ENCODE results near the gene UVSSA. TPM values are rescaled to one million over a fixed set of nuclear protein-coding genes. Genes with fewer than 3 reads are reported as not detected.

UVSSA gene
- total RNA-seq, 1 donor: 11.0 TPM

DNA sequence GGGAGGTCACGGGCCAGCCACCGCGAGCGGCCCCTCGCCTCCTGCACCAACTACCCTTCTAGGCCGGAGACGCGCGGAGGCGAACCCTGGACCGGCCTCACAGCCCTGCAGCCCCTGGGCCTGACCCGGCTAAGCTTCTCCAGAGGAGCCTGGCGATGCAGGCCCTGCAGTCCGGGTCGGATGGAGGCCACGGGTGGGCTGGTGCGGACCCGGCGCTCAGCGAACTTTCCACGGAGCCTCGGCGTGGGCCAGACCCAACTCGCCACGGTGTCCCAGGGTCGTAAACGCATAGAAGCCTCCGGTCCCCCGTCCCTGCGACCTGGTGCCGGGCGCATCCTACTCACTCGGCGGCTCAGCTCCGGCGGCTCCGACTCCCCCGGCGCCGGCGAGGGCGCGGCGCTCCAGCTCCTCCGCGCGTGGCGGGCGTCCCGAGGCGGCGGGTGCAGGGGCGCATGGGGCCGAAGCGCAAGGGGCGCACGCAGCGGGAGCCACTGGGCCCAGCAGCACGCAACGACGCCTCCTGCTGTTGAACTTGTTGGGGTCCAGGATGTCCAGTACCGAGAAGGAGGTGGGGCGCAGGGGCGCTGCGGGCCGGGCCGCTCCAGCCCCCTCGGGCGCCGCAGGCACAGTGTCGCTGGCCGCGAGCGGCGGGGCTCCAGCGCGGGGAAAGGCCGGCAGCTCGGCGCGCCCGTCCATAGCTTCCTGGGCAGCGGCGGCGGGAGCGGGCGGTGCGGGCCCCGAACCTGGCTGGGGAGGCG is 58.8 kb downstream of the UVSSA start:
- no peak for DNase-seq (ENCODE audit: low read depth in 2 of 3, low spot score in 2 of 3)

DNA sequence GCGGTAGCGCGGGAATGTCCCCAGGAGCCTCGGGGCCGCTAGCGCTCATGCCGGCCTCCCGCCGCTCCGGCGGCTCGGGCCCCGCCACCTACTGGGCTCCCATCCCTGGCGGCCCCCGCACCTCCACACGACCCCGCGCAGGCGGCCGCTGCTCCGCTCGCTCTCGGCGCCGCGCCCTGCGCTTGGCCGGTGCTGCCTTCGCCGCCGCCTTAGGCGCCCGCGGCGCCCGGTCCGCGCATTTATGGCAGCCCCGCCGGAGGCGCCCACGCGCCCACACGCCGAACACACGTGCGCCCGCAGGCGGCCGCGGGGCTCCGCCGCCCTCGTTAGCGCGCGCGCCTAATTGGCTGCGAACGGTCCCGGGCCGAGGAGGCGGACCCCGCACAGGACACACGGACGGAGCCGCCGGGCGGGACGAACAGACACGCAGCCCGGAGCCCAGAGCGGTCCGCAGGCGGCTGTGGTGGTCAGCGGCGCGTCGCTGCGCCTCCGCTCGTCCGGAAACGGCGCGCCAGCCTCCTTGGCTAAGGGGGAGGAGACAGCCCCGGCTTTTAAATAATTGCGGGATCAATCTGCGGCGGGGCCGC is 59.5 kb downstream of the UVSSA start, which contains the start of gene NKX1-1:
Gene NKX1-1 (minus strand): TSS at position 49 of the 587 bp plus-strand sequence. CDS start 0 bp downstream, at position 49.
- no peak for DNase-seq (ENCODE audit: low read depth in 2 of 3, low spot score in 2 of 3)

DNA sequence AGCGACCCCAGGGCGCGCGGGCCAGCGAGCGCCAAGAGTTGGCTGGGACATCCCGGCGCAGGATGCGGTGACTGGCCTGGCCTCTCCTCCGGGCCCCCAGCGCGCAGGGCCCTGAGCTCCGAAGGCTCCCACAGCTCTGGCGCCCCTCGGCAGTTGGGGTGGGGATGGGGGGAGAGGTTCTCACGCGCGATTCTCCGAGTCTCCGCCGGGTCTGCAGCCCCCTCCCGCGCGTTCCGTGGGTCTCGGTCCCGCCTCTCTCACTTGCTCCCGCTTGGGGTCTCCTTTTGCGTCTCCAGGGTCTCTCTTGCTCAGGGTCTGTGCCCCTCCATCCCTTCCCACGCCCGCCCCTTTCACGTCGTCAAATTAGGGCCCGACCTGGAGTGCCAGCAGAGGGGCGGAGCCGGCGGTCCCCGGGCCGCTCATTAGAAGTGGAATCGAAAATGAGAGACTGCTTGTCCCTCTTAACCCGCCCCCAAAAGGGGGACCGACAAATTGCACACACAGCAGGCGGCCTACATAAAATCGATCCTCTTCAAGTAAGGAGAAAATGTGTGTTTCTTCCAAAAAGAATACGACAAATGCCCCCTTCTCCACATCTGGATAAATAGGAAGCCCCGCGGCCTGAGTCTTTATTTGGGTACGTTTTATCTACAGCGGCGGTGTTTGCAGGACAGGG is 60.1 kb downstream of the UVSSA start:
- DNase-seq (ENCODE audit: low read depth in 2 of 3, low spot score in 2 of 3): no peak

DNA sequence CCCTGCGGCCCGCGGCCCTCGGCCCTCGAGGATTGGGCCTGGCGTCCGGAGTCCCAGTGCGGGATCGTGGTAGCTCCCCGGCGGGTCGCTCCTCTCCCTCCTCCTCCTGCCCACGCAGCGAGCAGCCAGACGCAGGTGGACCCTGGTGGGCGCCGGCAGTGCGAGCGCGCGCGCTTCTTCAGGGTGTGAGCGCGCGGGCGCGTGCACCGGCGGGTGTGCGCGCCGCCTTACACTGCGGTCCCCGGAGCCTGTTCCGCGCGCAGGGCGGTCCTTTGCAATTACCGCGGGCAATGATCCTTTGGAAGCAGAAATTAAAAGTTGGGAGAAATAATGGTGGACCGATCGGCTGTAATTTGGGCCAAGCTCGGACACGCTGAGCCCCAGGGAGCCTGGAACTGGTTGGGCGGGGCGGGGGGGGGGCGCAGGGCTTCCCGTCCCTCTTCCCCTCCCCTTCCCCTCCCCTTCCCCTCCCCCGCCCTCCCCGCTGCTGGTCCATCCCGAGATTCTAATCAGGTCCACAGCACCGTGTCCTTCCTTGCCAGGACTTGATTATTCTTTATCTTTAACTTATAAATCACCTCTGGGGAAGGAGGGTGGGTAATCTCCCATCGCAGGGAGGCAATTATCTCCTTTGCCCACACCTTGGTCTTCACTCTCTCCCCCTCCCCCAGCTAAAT is 60.8 kb downstream of the UVSSA start:
- DNase-seq (ENCODE audit: low read depth in 2 of 3, low spot score in 2 of 3): no peak

DNA sequence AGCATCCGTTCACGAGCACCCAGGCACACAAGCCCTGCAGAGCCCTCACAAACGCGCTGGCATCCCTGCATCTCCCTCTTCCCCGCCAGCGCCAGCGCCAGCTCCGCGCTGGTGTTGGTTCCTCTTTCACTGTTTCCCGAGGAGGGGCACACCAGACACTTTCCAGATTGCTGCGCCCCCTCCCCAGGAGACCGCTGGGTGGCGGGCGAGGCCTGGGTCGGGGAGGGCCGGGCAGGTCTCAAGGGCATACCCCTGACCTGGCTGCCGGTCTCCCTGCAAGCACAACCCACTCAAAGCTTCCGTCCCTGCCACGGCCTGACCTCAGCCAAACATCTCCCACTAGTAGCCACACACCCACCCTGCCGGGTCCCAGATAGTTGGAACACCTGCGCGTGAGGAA is 61.4 kb downstream of the UVSSA start:
- DNase-seq (ENCODE audit: low read depth in 2 of 3, low spot score in 2 of 3): no peak

DNA sequence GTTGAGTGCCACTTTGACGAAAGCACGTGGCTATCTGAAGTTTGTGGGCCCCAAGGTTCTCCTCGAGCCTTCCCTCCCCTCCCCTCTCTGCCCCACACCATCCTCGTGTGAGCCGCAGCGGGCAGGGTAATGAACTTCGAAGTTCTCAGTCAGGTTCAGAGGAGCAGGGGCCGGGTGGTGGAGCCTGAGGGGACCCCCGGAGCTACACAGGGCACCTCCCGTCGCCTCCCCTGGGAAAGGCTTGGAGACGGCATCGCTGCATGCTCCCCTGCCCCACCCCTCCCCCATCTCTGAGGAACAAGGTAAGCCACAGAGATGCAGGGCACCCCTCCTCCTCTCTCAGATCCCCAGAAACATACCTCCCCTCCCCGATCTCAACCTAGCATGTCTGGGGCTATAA is 62.1 kb downstream of the UVSSA start:
- DNase-seq (ENCODE audit: low read depth in 2 of 3, low spot score in 2 of 3): no peak

DNA sequence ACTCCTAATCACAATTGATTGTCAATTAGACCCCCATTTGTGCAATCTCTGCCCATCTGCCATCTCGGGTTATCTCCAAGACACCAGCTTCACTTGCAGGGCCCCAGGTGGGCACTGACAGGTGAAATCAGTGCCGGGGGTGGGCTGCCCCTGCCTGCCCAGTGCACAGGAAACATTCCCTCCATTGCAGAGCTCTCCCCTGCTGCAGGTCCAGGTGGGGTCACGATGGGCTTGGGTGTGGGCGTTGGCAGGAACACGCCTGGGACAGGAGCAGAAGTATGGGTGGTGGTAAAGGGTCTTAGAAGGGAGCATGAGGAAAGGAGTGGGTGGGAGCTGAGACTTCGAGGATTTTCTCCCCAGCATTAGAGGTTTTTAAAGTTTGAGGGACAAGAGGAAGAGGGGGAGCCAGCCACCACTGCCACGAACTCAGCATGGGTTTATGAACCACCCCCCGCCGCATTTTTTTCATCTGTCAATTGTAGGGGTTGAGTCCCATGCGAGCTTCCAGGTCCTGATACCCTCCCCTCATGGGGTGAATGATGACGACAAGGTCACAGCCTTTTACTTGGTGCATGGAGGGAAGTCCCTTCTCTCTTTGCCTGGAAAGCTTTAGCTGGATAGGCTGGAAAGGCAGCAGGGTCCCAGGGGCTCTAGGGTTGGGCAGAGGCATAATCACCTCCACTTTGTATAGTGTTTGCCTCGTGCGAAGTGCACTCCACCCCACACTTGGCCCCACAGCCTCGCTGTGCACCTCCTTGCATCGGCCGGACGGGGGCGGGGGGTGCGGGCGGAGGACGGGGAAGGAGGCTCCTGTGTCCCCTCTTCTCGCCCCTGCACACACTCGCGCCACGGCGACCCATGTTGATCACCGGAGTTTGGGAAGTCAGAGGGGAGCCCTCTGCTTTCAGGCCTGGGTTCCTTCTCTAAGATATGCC is 62.8 kb downstream of the UVSSA start:
- no peak for DNase-seq (ENCODE audit: low read depth in 2 of 3, low spot score in 2 of 3)

DNA sequence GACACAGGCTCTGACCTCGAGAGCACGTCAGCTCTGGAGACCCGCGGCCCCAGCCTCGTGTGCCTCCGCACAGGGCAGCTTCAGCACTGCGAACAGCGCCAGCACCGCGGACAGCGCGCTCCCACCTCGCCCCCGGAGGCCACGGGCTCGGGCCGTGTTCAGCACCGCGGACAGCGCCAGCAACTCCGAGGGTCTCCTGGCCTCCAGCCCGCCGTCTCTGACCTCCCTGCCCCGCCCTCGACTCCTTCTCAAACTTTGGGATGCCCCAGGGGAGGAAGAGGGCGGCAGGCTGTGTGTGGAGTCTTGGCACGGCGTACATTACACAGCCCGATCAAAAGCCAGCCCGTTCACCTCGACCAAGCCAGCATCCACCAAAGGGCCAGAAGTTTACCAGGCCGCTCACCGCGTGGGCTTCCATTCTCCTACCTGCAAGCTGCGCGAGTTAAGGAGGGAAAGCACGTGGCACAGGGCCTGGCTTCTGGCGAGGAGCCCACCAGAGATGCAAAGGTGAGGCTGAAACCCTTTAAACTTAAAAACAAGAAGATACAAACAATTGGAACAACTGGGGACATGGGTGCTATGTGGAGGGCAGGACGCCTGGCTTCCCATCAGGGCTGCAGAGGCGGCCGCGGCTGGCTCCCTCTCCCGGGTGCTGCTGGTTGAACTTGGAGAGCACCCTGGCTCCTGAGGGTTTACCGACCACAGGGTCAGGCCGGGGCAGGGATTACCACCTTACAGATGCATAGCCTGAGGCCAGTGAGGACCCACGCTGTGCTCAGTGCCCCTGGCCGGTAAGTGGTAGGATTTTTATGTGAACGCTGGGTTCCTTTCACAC is 63.7 kb downstream of the UVSSA start:
- DNase-seq (ENCODE audit: low read depth in 2 of 3, low spot score in 2 of 3): peak in 2 of 3 donors; percentile 80 to 86

DNA sequence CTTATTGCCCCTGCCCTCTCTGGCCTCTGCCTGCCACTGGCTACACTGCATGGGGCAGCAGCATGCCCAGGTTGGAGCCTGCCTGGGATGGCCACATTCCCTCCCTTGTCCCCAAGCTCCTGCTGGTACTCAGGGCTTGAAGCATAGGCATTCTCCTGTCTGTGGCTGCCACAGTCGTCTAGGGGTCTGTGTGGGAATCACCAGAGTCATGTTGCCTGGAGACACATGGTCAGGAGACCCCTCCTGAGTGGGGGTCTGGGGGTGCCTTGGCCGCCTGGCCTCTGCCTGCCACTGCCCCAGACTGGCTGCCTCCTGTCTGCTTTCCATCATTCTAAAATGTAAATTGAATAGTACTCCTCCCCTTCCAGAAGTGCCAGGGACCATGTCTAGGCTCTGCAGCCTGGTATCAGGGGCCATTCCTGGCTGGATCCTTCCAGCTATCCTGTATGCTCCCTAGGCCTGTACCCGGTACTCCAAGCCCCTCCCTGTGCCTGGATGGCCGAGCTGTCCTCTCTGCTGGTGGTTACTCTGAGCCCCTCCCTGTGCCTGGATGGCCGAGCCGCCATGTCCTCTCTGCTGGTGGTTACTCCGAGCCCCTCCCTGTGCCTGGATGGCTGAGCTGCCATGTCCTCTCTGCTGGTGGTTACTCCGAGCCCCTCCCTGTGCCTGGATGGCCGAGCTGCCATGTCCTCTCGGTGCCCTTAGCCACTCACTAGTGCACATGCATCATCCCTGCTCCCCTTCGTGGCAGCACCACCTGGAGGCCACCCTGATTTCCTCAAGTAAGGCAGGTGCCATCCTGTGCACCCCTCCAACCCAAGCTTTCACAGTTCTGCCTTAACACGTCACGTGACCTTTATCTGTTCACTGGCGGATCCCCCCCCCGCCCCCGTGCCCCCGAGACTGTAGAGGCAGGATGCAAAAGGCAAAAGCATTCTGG is 64.7 kb downstream of the UVSSA start:
- DNase-seq (ENCODE audit: low read depth in 2 of 3, low spot score in 2 of 3): no peak

DNA sequence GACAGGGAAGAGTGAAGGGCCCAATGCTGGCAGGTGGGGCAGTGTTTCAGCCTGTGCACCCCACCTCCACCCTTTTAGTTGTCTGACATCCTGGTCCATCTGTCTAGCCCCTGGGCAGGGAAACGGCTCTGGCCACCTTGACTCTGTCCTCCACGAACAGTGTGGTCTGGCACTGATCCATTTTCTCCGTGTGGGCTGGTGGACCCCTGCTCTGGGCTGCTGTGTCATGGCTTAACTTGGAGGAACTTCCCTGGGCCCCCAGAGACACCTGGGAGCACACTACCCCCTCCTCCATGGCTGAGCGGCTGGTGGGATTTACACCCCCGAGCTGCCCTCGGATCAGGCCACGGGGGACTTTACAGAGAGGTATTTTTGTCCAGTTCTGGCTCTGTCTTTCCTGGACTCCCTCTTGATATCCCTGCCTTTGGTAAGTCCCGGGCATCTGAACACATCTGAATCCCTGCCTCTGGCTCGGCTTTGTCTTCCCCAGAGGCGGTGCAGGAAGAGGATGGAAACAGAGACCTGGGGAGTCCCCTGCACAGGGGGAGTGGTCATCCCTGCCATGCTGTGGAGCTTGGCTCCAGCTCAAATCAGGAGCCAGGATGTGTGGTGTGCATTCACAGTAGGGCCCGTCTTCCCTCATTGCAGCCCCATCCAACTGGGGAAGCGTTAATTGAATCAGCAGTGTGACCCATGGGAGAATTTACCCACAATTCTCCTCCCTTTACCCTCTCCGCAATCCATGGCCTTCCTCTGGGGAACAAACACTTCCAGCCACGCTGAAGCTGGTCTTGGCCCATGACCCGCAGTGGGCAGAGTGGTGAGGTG is 65.6 kb downstream of the UVSSA start:
- no peak for DNase-seq (ENCODE audit: low read depth in 2 of 3, low spot score in 2 of 3)

DNA sequence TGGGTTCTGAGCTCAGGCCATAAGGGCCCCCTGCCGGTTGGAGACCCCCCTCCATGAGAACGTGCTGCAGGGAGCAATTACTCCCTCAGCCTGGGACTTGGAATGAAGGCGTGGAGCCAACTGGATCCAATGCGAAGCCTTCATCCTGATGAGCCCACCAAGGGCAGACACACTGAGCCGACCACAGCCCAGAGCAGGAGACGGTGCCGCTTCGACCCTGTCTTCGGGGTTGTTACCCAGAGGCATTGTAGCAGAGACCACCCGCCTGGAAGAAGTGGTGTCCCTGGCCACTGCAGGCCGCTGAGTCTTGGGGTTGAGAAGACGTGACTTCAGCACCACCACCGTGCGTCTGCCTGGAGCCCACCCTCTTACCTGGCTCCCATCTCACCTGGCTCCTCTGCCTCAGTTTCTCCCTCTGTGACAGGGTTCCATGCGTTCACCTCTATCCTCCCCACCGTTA is 66.2 kb downstream of the UVSSA start:
- DNase-seq (ENCODE audit: low read depth in 2 of 3, low spot score in 2 of 3): no peak

DNA sequence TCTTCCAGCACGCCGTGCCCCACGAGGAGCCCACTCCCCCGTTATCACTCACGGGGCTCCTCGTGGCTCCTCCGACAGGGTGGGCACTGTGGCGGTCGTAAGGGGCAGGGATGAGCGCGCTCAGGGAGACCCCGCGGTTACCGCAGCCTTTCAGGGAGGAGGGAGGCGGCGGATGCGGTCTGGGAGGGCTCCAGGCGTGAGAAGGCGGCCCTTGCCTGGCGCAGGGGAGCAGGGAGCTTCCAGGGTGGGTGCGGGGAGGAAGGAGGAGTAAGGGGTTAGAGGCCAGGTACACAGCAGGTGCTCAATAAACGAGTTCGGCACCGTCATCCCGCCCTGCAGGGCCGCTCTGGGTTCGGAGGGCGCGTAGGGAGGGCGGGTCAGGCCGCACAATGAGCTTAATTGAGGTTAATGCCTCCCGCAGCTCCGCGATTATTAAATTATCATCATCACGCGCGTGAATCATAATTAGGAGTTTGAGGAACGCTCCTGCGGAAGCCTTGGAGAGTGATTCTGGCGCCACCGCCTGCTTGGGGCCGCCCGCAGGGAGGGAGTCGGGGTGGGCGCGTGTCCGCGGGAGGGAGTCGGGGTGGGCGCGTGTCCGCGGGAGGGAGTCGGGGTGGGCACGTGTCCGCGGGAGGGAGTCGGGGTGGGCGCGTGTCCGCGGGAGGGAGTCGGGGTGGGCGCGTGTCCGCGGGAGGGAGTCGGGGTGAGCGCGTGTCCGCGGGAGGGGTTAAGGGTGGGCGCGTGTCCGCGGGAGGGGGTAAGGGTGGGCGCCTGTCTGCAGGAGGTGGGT is 66.9 kb downstream of the UVSSA start:
- no peak for DNase-seq (ENCODE audit: low read depth in 2 of 3, low spot score in 2 of 3)

DNA sequence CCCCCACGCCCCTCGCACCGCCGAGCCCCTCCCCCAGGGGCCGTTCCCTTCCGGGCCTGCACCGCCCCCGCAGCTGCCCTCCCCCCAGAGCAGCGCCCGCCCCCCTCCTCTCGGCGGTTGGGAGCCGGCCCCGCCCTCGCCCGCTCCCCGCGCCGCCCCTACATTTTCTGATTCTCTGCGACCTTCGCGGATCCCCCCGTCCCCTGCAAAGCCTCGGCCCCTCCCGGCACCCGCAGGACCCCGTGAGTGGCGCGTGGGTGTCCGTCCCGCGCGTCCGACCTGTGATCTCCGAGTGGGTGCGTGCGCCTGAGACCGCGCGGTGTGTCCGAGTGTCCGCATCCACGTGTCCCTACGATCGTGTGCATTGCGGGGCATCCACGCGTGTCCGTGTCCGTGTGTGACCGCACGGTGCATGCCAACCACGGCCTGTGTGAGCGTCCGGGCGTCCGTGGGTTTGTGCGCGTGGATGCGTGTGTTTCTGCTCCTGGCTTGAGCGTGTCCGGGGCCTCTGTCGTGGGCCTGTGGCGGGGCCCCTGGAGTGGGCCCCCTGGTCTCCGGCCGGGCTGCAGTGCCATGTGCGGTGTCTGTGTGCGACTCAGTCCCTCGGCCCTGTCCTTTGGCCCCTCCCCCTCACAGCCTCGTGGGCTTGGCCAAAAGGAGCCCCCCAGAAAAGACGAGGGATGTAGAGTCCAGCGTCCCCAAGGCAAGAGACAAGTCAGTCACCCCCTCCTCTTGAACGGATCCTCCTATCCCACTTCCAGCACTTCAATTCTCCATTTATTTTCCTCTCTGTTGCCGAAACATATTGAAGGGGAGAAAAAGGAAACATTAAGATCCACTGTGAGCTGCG is 68.0 kb downstream of the UVSSA start:
- DNase-seq (ENCODE audit: low read depth in 2 of 3, low spot score in 2 of 3): no peak

DNA sequence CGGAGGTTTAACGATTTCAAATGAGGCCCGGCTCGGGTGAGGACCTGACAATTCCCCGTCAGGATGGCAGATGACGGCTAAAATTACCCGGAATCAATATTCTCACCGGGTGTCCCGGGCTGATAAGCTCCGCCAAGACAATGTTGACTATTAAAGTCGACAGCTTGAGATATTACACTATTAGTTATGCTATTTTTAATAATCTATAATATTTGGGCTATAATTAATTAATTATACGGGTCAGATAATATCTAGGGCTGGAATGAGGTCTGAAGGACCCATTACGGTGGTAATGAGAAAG is 68.6 kb downstream of the UVSSA start:
- DNase-seq (ENCODE audit: low read depth in 2 of 3, low spot score in 2 of 3): no peak

DNA sequence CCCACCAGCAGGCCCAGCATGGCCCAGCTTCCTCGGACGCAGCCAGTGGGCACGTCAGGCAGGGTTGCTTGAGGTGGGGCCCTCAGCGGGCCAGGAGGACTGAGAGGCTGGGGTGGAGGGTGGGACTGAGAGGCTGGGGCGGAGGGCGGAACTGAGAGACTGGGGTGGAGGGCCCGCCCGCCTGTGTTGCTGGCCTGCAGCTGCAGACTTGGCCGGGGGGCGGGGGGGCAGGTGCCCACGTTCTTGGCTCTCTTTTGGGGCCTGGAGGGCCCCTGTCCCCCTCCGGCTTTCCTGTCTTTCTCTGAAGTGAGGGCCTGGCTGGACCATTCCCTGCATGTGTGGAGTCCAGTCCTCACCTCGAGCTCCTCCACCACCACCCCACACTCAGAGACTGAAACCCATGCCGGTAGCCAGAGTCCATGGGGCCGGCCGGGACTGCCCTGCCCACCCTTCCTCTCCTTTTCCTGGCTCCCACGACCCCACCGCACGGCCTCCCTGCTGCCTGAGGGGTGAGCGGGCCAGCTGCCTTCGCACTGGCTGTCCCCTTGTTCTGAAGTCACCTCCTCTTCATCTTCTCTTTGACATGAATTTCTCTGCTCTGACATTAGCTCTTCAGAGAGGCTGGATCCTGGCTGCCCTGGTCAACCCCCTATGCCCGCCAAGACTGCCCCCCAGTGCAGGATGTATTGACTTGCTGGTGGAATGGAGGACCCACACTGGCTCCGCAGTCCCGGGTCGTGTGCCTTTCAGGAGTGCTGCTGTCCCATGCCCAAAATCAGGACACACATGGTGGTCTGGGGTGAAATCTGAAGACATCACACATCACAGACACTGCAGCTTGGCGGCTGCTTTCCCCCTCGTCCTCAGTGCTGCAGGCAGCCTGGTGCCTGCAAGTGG is 69.3 kb downstream of the UVSSA start:
- DNase-seq (ENCODE audit: low read depth in 2 of 3, low spot score in 2 of 3): no peak

All from hematopoietic multipotent progenitor cell (in vitro differentiated cells).